GM12891 (cell line): Measurements from ENCODE around the gene MTFR1L.

ENCODE experiments used
- POLR2A ChIP-seq: IDR thresholded peaks from 2 replicates; pipeline ENCODE4 v1.6.1; 2011; ENCODE audit warnings: low read depth, low read length, control low read depth
- POLR2AphosphoS5 ChIP-seq: IDR thresholded peaks from 2 replicates; pipeline ENCODE4 v1.6.1; 2011; ENCODE audit warnings: low read depth, low read length, control low read depth
- SPI1 ChIP-seq: IDR thresholded peaks from 2 replicates; pipeline ENCODE4 v1.6.1; 2011; ENCODE audit warnings: low read depth, low read length, control low read depth

DNA sequence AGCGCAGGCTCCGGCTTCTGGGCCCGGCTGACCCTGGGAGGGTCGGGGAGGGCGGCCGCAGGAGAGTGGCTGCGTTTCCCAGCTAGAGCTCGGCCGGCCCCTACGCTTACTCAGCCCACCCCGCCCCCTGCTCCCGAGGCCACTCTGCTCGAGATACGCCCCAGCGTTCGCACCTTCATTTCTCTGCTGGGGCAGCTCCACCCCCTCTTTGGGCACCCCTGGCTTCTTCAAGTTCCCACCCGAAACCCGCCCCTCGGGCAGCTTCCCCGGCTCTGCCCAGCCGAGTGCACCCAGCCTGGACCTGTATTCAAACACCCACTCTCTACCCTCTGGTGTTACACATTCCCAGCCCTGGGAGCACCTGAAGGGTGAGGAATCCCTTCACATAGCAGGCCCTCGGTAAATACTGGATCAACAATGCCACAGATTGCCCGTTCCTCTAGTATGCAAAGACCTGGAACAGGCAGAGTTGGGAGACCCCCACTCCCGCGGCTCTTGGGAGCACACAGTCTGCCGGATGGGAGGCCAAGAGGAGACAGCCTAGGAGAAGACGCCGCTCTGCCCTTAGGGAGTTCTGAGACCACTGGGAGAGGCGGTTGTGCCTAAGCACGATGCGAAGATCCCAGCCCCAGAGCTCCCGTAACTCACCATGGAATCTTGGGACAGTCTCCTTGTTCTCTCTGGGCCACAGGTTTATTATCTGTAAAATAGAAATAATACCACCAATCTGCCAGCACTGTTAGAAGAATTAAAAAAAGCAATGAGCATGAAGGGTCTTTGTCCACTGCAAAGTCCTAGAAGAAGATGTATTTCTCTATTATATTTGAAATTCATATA is 56.3 kb downstream of the MTFR1L start:
- TF ChIP-seq POLR2A (no peak), POLR2AphosphoS5 (no peak), SPI1 (no peak)
